Measurements from ENCODE around the gene NEDD4L. TPM values are rescaled to one million over a fixed set of nuclear protein-coding genes. Genes with fewer than 3 reads are reported as not detected.

Gene NEDD4L
- total and polyA plus RNA-seq, 9 donors = 24.8 to 43.1 (median 34.0) TPM

- no peak for DNase-seq
- Histone ChIP-seq H3K9me3 (replicated peaks; ENCODE audit: control insufficient read depth, low read depth, low read length) (no peaks in the 10 kb centered on the region), H3K36me3 (ENCODE audit: control insufficient read depth, insufficient read depth, low read length) (no peaks in the 10 kb centered on the region), H3K27me3 (ENCODE audit: control insufficient read depth, insufficient read depth, low read length) (no peaks in the 10 kb centered on the region), H3K4me1 (ENCODE audit: control insufficient read depth, insufficient read depth, low read length) (peaks cover 5% of the 10 kb centered on the region), H3K27ac (ENCODE audit: low read length) (no peak overlapping the region), H3K4me3 (ENCODE audit: low read length) (no peak overlapping the region)
- 57% methylated on average over 4 of the region's 7 CpGs for WGBS (ENCODE audit: insufficient coverage)
Observed at GRCh38 chr18:58411323-58411722, 367.3 kb downstream of the NEDD4L start.

- Histone ChIP-seq H3K4me3 (ENCODE audit: low read length) (no peak overlapping the region), H3K4me1 (ENCODE audit: control insufficient read depth, insufficient read depth, low read length) (peaks cover 16% of the 10 kb centered on the region), H3K36me3 (ENCODE audit: control insufficient read depth, insufficient read depth, low read length) (no peaks in the 10 kb centered on the region), H3K27me3 (ENCODE audit: control insufficient read depth, insufficient read depth, low read length) (no peaks in the 10 kb centered on the region), H3K9me3 (replicated peaks; ENCODE audit: control insufficient read depth, low read depth, low read length) (no peaks in the 10 kb centered on the region), H3K27ac (ENCODE audit: low read length) (no peak overlapping the region)
- DNase-seq = no peak
- WGBS (ENCODE audit: insufficient coverage) = 82% methylated on average over 3 of the region's 5 CpGs
Observed at GRCh38 chr18:58412844-58413666, 369.0 kb downstream of the NEDD4L start.

- Histone ChIP-seq H3K27ac (ENCODE audit: low read length) (no peak overlapping the region), H3K4me1 (ENCODE audit: control insufficient read depth, insufficient read depth, low read length) (peaks cover 16% of the 10 kb centered on the region), H3K27me3 (ENCODE audit: control insufficient read depth, insufficient read depth, low read length) (no peaks in the 10 kb centered on the region), H3K4me3 (ENCODE audit: low read length) (no peak overlapping the region), H3K36me3 (ENCODE audit: control insufficient read depth, insufficient read depth, low read length) (no peaks in the 10 kb centered on the region), H3K9me3 (replicated peaks; ENCODE audit: control insufficient read depth, low read depth, low read length) (no peaks in the 10 kb centered on the region)
- no peak for DNase-seq
- WGBS (ENCODE audit: insufficient coverage) = 72% methylated on average over 7 of the region's 12 CpGs
Observed at GRCh38 chr18:58413667-58414628, 369.9 kb downstream of the NEDD4L start.

- no peak for DNase-seq
- Histone ChIP-seq H3K36me3 (ENCODE audit: control insufficient read depth, insufficient read depth, low read length) (no peaks in the 10 kb centered on the region), H3K27ac (ENCODE audit: low read length) (no peak overlapping the region), H3K4me3 (ENCODE audit: low read length) (no peak overlapping the region), H3K27me3 (ENCODE audit: control insufficient read depth, insufficient read depth, low read length) (no peaks in the 10 kb centered on the region), H3K4me1 (ENCODE audit: control insufficient read depth, insufficient read depth, low read length) (peaks cover 16% of the 10 kb centered on the region), H3K9me3 (replicated peaks; ENCODE audit: control insufficient read depth, low read depth, low read length) (no peaks in the 10 kb centered on the region)
- WGBS (ENCODE audit: insufficient coverage) = 100% methylated on average over 4 of the region's 7 CpGs
Observed at GRCh38 chr18:58416014-58416703, 372.1 kb downstream of the NEDD4L start.

GRCh38 chr18:58416704-58417683, 373.0 kb downstream of the NEDD4L start:
- Histone ChIP-seq H3K4me1 (ENCODE audit: control insufficient read depth, insufficient read depth, low read length) (peaks cover 16% of the 10 kb centered on the region), H3K27ac (ENCODE audit: low read length) (no peak overlapping the region), H3K27me3 (ENCODE audit: control insufficient read depth, insufficient read depth, low read length) (no peaks in the 10 kb centered on the region), H3K36me3 (ENCODE audit: control insufficient read depth, insufficient read depth, low read length) (no peaks in the 10 kb centered on the region), H3K4me3 (ENCODE audit: low read length) (no peak overlapping the region), H3K9me3 (replicated peaks; ENCODE audit: control insufficient read depth, low read depth, low read length) (no peaks in the 10 kb centered on the region)
- peak; percentile 37 for DNase-seq
- 92% methylated on average over 5 of the region's 16 CpGs for WGBS (ENCODE audit: insufficient coverage)

GRCh38 chr18:58417752-58418151, 373.7 kb downstream of the NEDD4L start:
- Histone ChIP-seq H3K27ac (ENCODE audit: low read length) (no peak overlapping the region), H3K9me3 (replicated peaks; ENCODE audit: control insufficient read depth, low read depth, low read length) (no peaks in the 10 kb centered on the region), H3K27me3 (ENCODE audit: control insufficient read depth, insufficient read depth, low read length) (no peaks in the 10 kb centered on the region), H3K36me3 (ENCODE audit: control insufficient read depth, insufficient read depth, low read length) (no peaks in the 10 kb centered on the region), H3K4me1 (ENCODE audit: control insufficient read depth, insufficient read depth, low read length) (peaks cover 16% of the 10 kb centered on the region), H3K4me3 (ENCODE audit: low read length) (no peak overlapping the region)
- peak; percentile 60 for DNase-seq
- WGBS (ENCODE audit: insufficient coverage) = no CpG with 5 or more reads among the region's 6 CpGs

- no peaks in the 10 kb centered on the region for H3K36me3 ChIP-seq (ENCODE audit: control insufficient read depth, insufficient read depth, low read length)
- H3K4me3 ChIP-seq (ENCODE audit: low read length) = no peak overlapping the region
- H3K27me3 ChIP-seq (ENCODE audit: control insufficient read depth, insufficient read depth, low read length) = no peaks in the 10 kb centered on the region
- no peak for DNase-seq
- no peaks in the 10 kb centered on the region for H3K9me3 ChIP-seq (replicated peaks; ENCODE audit: control insufficient read depth, low read depth, low read length)
- peaks cover 16% of the 10 kb centered on the region for H3K4me1 ChIP-seq (ENCODE audit: control insufficient read depth, insufficient read depth, low read length)
- 100% methylated on average over 1 of the region's 4 CpGs for WGBS (ENCODE audit: insufficient coverage)
- no peak overlapping the region for H3K27ac ChIP-seq (ENCODE audit: low read length)
Observed at GRCh38 chr18:58418361-58418760, 374.3 kb downstream of the NEDD4L start.

GRCh38 chr18:58419587-58420199, 375.7 kb downstream of the NEDD4L start:
- H3K27ac ChIP-seq (ENCODE audit: low read length) = no peak overlapping the region
- no peaks in the 10 kb centered on the region for H3K9me3 ChIP-seq (replicated peaks; ENCODE audit: control insufficient read depth, low read depth, low read length)
- no peaks in the 10 kb centered on the region for H3K36me3 ChIP-seq (ENCODE audit: control insufficient read depth, insufficient read depth, low read length)
- H3K4me1 ChIP-seq (ENCODE audit: control insufficient read depth, insufficient read depth, low read length) = peaks cover 16% of the 10 kb centered on the region
- H3K27me3 ChIP-seq (ENCODE audit: control insufficient read depth, insufficient read depth, low read length) = no peaks in the 10 kb centered on the region
- 82% methylated on average over 4 of the region's 4 CpGs for WGBS (ENCODE audit: insufficient coverage)
- DNase-seq = no peak
- H3K4me3 ChIP-seq (ENCODE audit: low read length) = no peak overlapping the region

- no peak for DNase-seq
- H3K4me3 ChIP-seq (ENCODE audit: low read length) = no peak overlapping the region
- H3K27me3 ChIP-seq (ENCODE audit: control insufficient read depth, insufficient read depth, low read length) = no peaks in the 10 kb centered on the region
- WGBS (ENCODE audit: insufficient coverage) = 75% methylated on average over 2 of the region's 4 CpGs
- H3K27ac ChIP-seq (ENCODE audit: low read length) = no peak overlapping the region
- H3K4me1 ChIP-seq (ENCODE audit: control insufficient read depth, insufficient read depth, low read length) = no peaks in the 10 kb centered on the region
- no peaks in the 10 kb centered on the region for H3K36me3 ChIP-seq (ENCODE audit: control insufficient read depth, insufficient read depth, low read length)
- no peaks in the 10 kb centered on the region for H3K9me3 ChIP-seq (replicated peaks; ENCODE audit: control insufficient read depth, low read depth, low read length)
Observed at GRCh38 chr18:58426611-58427010, 382.6 kb downstream of the NEDD4L start.
